HUDEP-2 (cell line): ENCODE measurements around the gene KIRREL3.

ENCODE experiments used
- DNase-seq, 76 experiments: peaks; one replicate each; lab custom pipeline; 2025; ENCODE audit not compliant: unreplicated experiment in 76 of 76; lab: John Stamatoyannopoulos, UW

The KIRREL3 gene

GRCh38 chr11:126878913-126879482 lies 121.6 kb downstream of the KIRREL3 start:
- no peak for DNase-seq

GRCh38 chr11:126874831-126875230 lies 125.7 kb downstream of the KIRREL3 start:
- no peak for DNase-seq

GRCh38 chr11:126874276-126874675 lies 126.3 kb downstream of the KIRREL3 start:
- DNase-seq: no peak

- DNase-seq: no peak
These were observed 128.8 kb downstream of the KIRREL3 start for GRCh38 chr11:126871792-126872191.

- no peak for DNase-seq
These were observed 130.5 kb downstream of the KIRREL3 start for GRCh38 chr11:126870021-126870420.

GRCh38 chr11:126868741-126869140 lies 131.8 kb downstream of the KIRREL3 start:
- DNase-seq: no peak

- DNase-seq: no peak
These were observed 135.6 kb downstream of the KIRREL3 start for GRCh38 chr11:126864934-126865333.

GRCh38 chr11:126863294-126863997 lies 137.1 kb downstream of the KIRREL3 start:
- DNase-seq: no peak

- DNase-seq: no peak
These were observed 137.8 kb downstream of the KIRREL3 start for GRCh38 chr11:126862664-126863243.

GRCh38 chr11:126861796-126862459 lies 138.6 kb downstream of the KIRREL3 start:
- DNase-seq: no peak

GRCh38 chr11:126857860-126858808 lies 142.4 kb downstream of the KIRREL3 start:
- DNase-seq: no peak

GRCh38 chr11:126855536-126855935 lies 145.0 kb downstream of the KIRREL3 start:
- no peak for DNase-seq

- DNase-seq: no peak
These were observed 146.8 kb downstream of the KIRREL3 start for GRCh38 chr11:126853732-126854131.

- no peak for DNase-seq
These were observed 155.8 kb downstream of the KIRREL3 start for GRCh38 chr11:126844789-126845188.

GRCh38 chr11:126843096-126843495 lies 157.5 kb downstream of the KIRREL3 start:
- DNase-seq: no peak

- no peak for DNase-seq
These were observed 158.6 kb downstream of the KIRREL3 start for GRCh38 chr11:126841999-126842398.

- DNase-seq: no peak
These were observed 159.6 kb downstream of the KIRREL3 start for GRCh38 chr11:126840975-126841374.

- DNase-seq: no peak
These were observed 160.2 kb downstream of the KIRREL3 start for GRCh38 chr11:126840201-126840886.

GRCh38 chr11:126839496-126839895 lies 161.1 kb downstream of the KIRREL3 start:
- DNase-seq: no peak

GRCh38 chr11:126838779-126839178 lies 161.8 kb downstream of the KIRREL3 start:
- no peak for DNase-seq
